GM21423 (cell line): ENCODE results near the gene RPL13A.
"Not testable (repeated sequence)": the region's sequence is repeated elsewhere in the genome, so short reads cannot be mapped to it uniquely, and the experiment has no call there.

Experiments used
- ATAC-seq: cut with Tn5 transposase; IDR thresholded peaks from one replicate; pipeline ENCODE4 v1.9.1; 2021; ENCODE audit warnings: mild to moderate bottlenecking, moderate library complexity; ENCODE audit not compliant: unreplicated experiment

Gene RPL13A

GRCh38 chr19:49455773-49456172 is 31.6 kb upstream of the RPL13A start:
- no peak for ATAC-seq

GRCh38 chr19:49456326-49456725 is 31.1 kb upstream of the RPL13A start:
- no peak for ATAC-seq

GRCh38 chr19:49458567-49458903 is 28.9 kb upstream of the RPL13A start:
- no peak for ATAC-seq

GRCh38 chr19:49459388-49459787 is 28.0 kb upstream of the RPL13A start:
- ATAC-seq = no peak

- not testable (repeated sequence) for ATAC-seq
Measured at GRCh38 chr19:49461130-49461529, 26.3 kb upstream of the RPL13A start.

- no peak for ATAC-seq
Measured at GRCh38 chr19:49461656-49462055, 25.8 kb upstream of the RPL13A start.

GRCh38 chr19:49462492-49462891 is 24.9 kb upstream of the RPL13A start:
- no peak for ATAC-seq

- ATAC-seq = no peak
Measured at GRCh38 chr19:49463960-49464740, 23.3 kb upstream of the RPL13A start.

- ATAC-seq = no peak
Measured at GRCh38 chr19:49465371-49465770, 22.0 kb upstream of the RPL13A start.

GRCh38 chr19:49468199-49468598 is 19.2 kb upstream of the RPL13A start:
- no peak for ATAC-seq

GRCh38 chr19:49468746-49469447 is 18.5 kb upstream of the RPL13A start:
- peak; percentile 53 for ATAC-seq

- ATAC-seq = peak; percentile 54
Measured at GRCh38 chr19:49469828-49470614, 17.4 kb upstream of the RPL13A start.

GRCh38 chr19:49470615-49470978 is 16.8 kb upstream of the RPL13A start:
- no peak for ATAC-seq

- ATAC-seq = no peak
Measured at GRCh38 chr19:49472936-49473335, 14.5 kb upstream of the RPL13A start.

- not testable (repeated sequence) for ATAC-seq
Measured at GRCh38 chr19:49473501-49473867, 13.9 kb upstream of the RPL13A start.

- peak; percentile 38 for ATAC-seq
Measured at GRCh38 chr19:49473868-49474541, 13.4 kb upstream of the RPL13A start, which contains the start of gene FLT3LG. FLT3LG (plus strand) TSS chr19:49474215; CDS start chr19:49474640, 425 bp downstream.

- no peak for ATAC-seq
Measured at GRCh38 chr19:49474542-49474924, 12.9 kb upstream of the RPL13A start.

- no peak for ATAC-seq
Measured at GRCh38 chr19:49475191-49475917, 12.1 kb upstream of the RPL13A start.

- ATAC-seq = no peak
Measured at GRCh38 chr19:49475995-49476880, 11.2 kb upstream of the RPL13A start.
